Measurements from ENCODE around the gene ADAM22. TPM values are rescaled to one million over a fixed set of nuclear protein-coding genes. Genes with fewer than 3 reads are reported as not detected.

The ADAM22 gene
- total RNA-seq, 1 experiment from 2014 or later = 10.0 TPM

DNA sequence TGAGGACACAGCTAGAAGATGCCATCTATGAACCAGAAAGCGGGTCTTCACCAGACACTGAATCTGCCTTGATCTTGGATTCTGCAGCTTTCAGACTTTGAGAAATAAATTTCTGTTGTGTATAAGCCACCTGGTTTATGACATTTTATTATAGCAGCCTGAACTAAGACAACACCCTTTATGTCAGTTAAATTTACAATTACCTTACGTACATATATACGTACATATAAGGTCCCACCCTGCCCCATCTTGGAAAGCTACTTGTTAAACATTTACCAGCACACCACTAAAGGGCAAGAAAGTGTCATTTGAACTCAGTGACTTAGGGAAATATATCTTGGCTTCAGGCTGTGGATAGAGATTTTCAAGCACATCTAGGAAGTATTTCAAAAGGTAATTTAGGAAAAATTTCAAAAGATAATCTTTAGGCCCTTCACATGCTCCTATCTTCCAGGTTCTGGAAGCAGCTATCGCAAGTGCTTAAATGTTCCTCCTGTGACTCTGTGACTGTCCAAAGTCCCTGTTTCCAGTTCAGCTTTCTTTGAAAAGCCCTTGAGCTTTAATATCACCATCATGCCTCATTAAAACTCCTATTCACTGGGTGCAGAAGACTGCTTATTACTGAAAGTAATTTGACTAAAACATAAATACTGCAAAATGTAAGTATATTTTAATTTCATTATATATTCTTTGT lies 295.4 kb downstream of the ADAM22 start:
- Histone ChIP-seq H3K9me3 (ENCODE audit: control insufficient read depth in 1 of 2, insufficient read depth in 1 of 2, low read depth in 1 of 2, low read length in 2 of 2) (no peaks in the 10 kb centered on the region), H3K36me3 (ENCODE audit: control insufficient read depth in 1 of 2, insufficient read depth in 2 of 2, low read length in 2 of 2) (no peaks in the 10 kb centered on the region), H3K79me2 (ENCODE audit: insufficient read depth, low read length) (no peaks in the 10 kb centered on the region), H3K27me3 (ENCODE audit: insufficient read depth, low read length) (no peaks in the 10 kb centered on the region), H3K4me3 (replicated peaks in 1 of 2; ENCODE audit: low read depth in 1 of 2, low read length in 2 of 2) (no peak overlapping the region), H3K4me1 (ENCODE audit: control insufficient read depth in 1 of 2, insufficient read depth in 2 of 2, low read length in 2 of 2) (peaks cover 14 to 33% of the 10 kb centered on the region in 2 experiments), H3K9ac (ENCODE audit: low read length) (no peak overlapping the region), H3K4me2 (ENCODE audit: low read length) (no peak overlapping the region), H2AFZ (ENCODE audit: low read depth, low read length, poor library complexity, severe bottlenecking) (no peak overlapping the region), H3K9me2 (ENCODE audit: insufficient read depth) (no peaks in the 10 kb centered on the region), H4K20me1 (ENCODE audit: insufficient read depth) (no peaks in the 10 kb centered on the region), H3K27ac (ENCODE audit: low read depth, low read length) (no peak overlapping the region)
- CTCF ChIA-PET = no interaction called here
- intact Hi-C loops (cut with micrococcal nuclease) = no loop called here
- ATAC-seq (no peak), DNase-seq (ENCODE audit: low read depth, low spot score) (no peak)
- POLR2A ChIA-PET = no interaction called here
- TF ChIP-seq POLR2A (IDR thresholded peaks at IDR 0.05; ENCODE audit: borderline replicate concordance, extremely low read depth, insufficient read depth, insufficient read length) (no peak), SRF (IDR thresholded peaks at IDR 0.05; ENCODE audit: low read depth) (no peak), SP1 (IDR thresholded peaks at IDR 0.05; ENCODE audit: low read depth) (no peak), CBX3 (IDR thresholded peaks at IDR 0.05; ENCODE audit: low read depth) (no peak), EGR1 (IDR thresholded peaks at IDR 0.05; ENCODE audit: low read depth) (no peak), POLR2AphosphoS5 (IDR thresholded peaks at IDR 0.05; ENCODE audit: low read depth, low read length) (no peak)
- RAD21 ChIA-PET (ENCODE audit: low non-redundant PET in 1 of 2, low total read pairs in 2 of 2, uncharacterized antibody in 2 of 2, unreplicated experiment in 2 of 2) = no interaction called here
- no TSS peak for BruUV-seq (replicated peaks)

DNA sequence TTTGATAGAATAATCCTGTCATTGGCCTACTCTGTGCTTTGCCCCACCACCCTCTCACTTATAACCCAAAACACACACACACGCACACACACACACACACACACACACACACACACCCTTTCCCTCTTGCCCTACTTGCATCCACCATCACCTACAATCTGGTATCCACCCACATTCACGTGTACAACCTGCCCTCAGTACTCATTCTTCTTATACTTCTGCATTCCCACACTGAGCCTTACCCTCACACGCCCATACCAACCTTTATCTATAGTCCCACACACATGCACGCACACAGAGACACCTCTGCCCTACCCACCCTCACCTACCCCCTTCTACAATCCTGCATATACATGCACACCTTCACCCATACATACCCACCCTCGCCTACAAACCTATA lies 296.6 kb downstream of the ADAM22 start:
- H2AFZ ChIP-seq (ENCODE audit: low read depth, low read length, poor library complexity, severe bottlenecking) = no peak overlapping the region
- no peaks in the 10 kb centered on the region for H3K9me2 ChIP-seq (ENCODE audit: insufficient read depth)
- H3K4me3 ChIP-seq (replicated peaks in 1 of 2; ENCODE audit: low read depth in 1 of 2, low read length in 2 of 2) = no peak overlapping the region
- intact Hi-C loops (cut with micrococcal nuclease) = no loop called here
- H3K27ac ChIP-seq (ENCODE audit: low read depth, low read length) = no peak overlapping the region
- no peaks in the 10 kb centered on the region for H3K27me3 ChIP-seq (ENCODE audit: insufficient read depth, low read length)
- ChIA-PET POLR2A (no interaction called here), RAD21 (ENCODE audit: low non-redundant PET in 1 of 2, low total read pairs in 2 of 2, uncharacterized antibody in 2 of 2, unreplicated experiment in 2 of 2) (no interaction called here), CTCF (no interaction called here)
- H3K4me1 ChIP-seq (ENCODE audit: control insufficient read depth in 1 of 2, insufficient read depth in 2 of 2, low read length in 2 of 2) = peaks cover 14 to 24% of the 10 kb centered on the region in 2 experiments
- H3K9ac ChIP-seq (ENCODE audit: low read length) = no peak overlapping the region
- no peaks in the 10 kb centered on the region for H3K79me2 ChIP-seq (ENCODE audit: insufficient read depth, low read length)
- ATAC-seq = no peak
- no peaks in the 10 kb centered on the region for H4K20me1 ChIP-seq (ENCODE audit: insufficient read depth)
- no peaks in the 10 kb centered on the region for H3K36me3 ChIP-seq (ENCODE audit: control insufficient read depth in 1 of 2, insufficient read depth in 2 of 2, low read length in 2 of 2)
- DNase-seq (ENCODE audit: low read depth, low spot score) = no peak
- no peaks in the 10 kb centered on the region for H3K9me3 ChIP-seq (ENCODE audit: control insufficient read depth in 1 of 2, insufficient read depth in 1 of 2, low read depth in 1 of 2, low read length in 2 of 2)
- BruUV-seq (replicated peaks) = no TSS peak
- no peak overlapping the region for H3K4me2 ChIP-seq (ENCODE audit: low read length)
- TF ChIP-seq ZFX (IDR thresholded peaks at IDR 0.05) (no peak), ZNF274 (IDR thresholded peaks at IDR 0.05; ENCODE audit: low read depth, low read length) (no peak), CEBPB (IDR thresholded peaks at IDR 0.05; ENCODE audit: low read depth) (no peak), TCF7L2 (IDR thresholded peaks at IDR 0.05; ENCODE audit: borderline replicate concordance, extremely low read depth, insufficient read depth, insufficient read length) (no peak), FOSL1 (IDR thresholded peaks at IDR 0.05; ENCODE audit: low read depth) (no peak), POLR2AphosphoS5 (IDR thresholded peaks at IDR 0.05; ENCODE audit: low read depth, low read length) (no peak), EZH2phosphoT487 (IDR thresholded peaks at IDR 0.05; ENCODE audit: borderline replicate concordance) (no peak), POLR2A (IDR thresholded peaks at IDR 0.05; ENCODE audit: borderline replicate concordance, extremely low read depth, insufficient read depth, insufficient read length) (no peak), RAD21 (IDR thresholded peaks at IDR 0.05; ENCODE audit: low read depth) (no peak), YY1 (IDR thresholded peaks at IDR 0.05; ENCODE audit: extremely low read depth, insufficient replicate concordance, low read depth, low read length) (no peak), SIN3A (IDR thresholded peaks at IDR 0.05; ENCODE audit: low read depth) (no peak)
- TF ChIP-seq, protein P1, sequence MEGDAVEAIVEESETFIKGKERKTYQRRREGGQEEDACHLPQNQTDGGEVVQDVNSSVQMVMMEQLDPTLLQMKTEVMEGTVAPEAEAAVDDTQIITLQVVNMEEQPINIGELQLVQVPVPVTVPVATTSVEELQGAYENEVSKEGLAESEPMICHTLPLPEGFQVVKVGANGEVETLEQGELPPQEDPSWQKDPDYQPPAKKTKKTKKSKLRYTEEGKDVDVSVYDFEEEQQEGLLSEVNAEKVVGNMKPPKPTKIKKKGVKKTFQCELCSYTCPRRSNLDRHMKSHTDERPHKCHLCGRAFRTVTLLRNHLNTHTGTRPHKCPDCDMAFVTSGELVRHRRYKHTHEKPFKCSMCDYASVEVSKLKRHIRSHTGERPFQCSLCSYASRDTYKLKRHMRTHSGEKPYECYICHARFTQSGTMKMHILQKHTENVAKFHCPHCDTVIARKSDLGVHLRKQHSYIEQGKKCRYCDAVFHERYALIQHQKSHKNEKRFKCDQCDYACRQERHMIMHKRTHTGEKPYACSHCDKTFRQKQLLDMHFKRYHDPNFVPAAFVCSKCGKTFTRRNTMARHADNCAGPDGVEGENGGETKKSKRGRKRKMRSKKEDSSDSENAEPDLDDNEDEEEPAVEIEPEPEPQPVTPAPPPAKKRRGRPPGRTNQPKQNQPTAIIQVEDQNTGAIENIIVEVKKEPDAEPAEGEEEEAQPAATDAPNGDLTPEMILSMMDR (IDR thresholded peaks at IDR 0.05 in 2 of 3, conservative IDR thresholded peaks at IDR 0.05 in 1 of 3; ENCODE audit: borderline replicate concordance in 1 of 3, insufficient read depth in 1 of 3, low read depth in 2 of 3, low read length in 2 of 3) = no peak
- TF ChIP-seq, protein P2, sequence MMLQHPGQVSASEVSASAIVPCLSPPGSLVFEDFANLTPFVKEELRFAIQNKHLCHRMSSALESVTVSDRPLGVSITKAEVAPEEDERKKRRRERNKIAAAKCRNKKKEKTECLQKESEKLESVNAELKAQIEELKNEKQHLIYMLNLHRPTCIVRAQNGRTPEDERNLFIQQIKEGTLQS (IDR thresholded peaks at IDR 0.05) = no peak
- TF ChIP-seq, protein P3, sequence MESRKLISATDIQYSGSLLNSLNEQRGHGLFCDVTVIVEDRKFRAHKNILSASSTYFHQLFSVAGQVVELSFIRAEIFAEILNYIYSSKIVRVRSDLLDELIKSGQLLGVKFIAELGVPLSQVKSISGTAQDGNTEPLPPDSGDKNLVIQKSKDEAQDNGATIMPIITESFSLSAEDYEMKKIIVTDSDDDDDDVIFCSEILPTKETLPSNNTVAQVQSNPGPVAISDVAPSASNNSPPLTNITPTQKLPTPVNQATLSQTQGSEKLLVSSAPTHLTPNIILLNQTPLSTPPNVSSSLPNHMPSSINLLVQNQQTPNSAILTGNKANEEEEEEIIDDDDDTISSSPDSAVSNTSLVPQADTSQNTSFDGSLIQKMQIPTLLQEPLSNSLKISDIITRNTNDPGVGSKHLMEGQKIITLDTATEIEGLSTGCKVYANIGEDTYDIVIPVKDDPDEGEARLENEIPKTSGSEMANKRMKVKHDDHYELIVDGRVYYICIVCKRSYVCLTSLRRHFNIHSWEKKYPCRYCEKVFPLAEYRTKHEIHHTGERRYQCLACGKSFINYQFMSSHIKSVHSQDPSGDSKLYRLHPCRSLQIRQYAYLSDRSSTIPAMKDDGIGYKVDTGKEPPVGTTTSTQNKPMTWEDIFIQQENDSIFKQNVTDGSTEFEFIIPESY (IDR thresholded peaks at IDR 0.05; ENCODE audit: extremely low read depth, insufficient replicate concordance, low read length) = no peak
